Left lung (tissue), 10 donors: ENCODE data around the gene ARFGAP1. TPM values are rescaled to one million over a fixed set of nuclear protein-coding genes. Genes with fewer than 3 reads are reported as not detected.

Source experiments
- ATAC-seq: fragments of 200-7000 bp; cut with Tn5 transposase; one replicate; pipeline ENCODE4 v1.9.1; 2020; ENCODE audit warnings: moderate library complexity
- DNase-seq, 4 donors: peaks; one replicate each; pipeline ENCODE4 v3.0.0-alpha.2; 2013 to 2020
- H3K27ac ChIP-seq, 2 donors: fragments of 200-600 bp; sonication (generic) in 1 of 2; one replicate each; pipeline versions ENCODE4 v1.5.0 to v1.8.0; 2020 to 2021
- H3K27me3 ChIP-seq, 2 donors: fragments of 200-600 bp; sonication (generic) in 1 of 2; one replicate each; pipeline versions ENCODE4 v1.5.0 to v1.8.0; 2020 to 2021
- H3K36me3 ChIP-seq, 2 donors: fragments of 200-600 bp; sonication (generic) in 1 of 2; one replicate each; pipeline versions ENCODE4 v1.5.0 to v1.8.0; 2020 to 2021
- H3K4me1 ChIP-seq, 2 donors: fragments of 200-600 bp; one replicate each; pipeline ENCODE4 v1.8.0; 2021
- H3K4me3 ChIP-seq, 2 donors: fragments of 200-600 bp; sonication (generic) in 1 of 2; one replicate each; pipeline versions ENCODE4 v1.5.0 to v1.8.0; 2020 to 2021; ENCODE audit warnings: mild to moderate bottlenecking in 1 of 2
- H3K9me3 ChIP-seq, 2 donors: fragments of 200-600 bp; sonication (generic) in 1 of 2; one replicate each; pipeline versions ENCODE4 v1.5.0 to v1.8.0; 2020 to 2021
- CTCF ChIP-seq, 2 donors: fragments of 200-600 bp; sonication (generic) in 1 of 2; IDR thresholded peaks; one replicate each; pipeline versions ENCODE4 v1.5.0 to v1.8.0; 2021; ENCODE audit warnings: antibody characterized with exemption in 2 of 2
- intact Hi-C, 2 donors: fragments of 100-400 bp; cut with DNase I; formaldehyde crosslinking; loops; one replicate each; pipeline versions ENCODE4 v1.11.2 to v1.14.2; 2022
- polyA plus RNA-seq, 6 donors: library from polyadenylated mRNA; unstranded; fragments of 120-200 nt; gene quantifications; one replicate each; pipeline ENCODE4 v1.2.1, GENCODE V29; 2013; ENCODE audit not compliant: insufficient read length in 6 of 6
- total RNA-seq, 2 donors: library from RNA; stranded (reverse); fragmentation: NEBNext Ultra II Directional; extraction: Animal tissue kit (Norgen Biotek cat#: 25700); gene quantifications; one replicate each; pipeline ENCODE4 v1.2.1, GENCODE V29; 2021
- donor health status: DM: no; HTN: yes; CAD: no.
- donor health status: DM: no; HTN: no; CAD: no.

Gene ARFGAP1
- total and polyA plus RNA-seq, 8 donors = 53.1 to 87.5 (median 70.2) TPM

DNA sequence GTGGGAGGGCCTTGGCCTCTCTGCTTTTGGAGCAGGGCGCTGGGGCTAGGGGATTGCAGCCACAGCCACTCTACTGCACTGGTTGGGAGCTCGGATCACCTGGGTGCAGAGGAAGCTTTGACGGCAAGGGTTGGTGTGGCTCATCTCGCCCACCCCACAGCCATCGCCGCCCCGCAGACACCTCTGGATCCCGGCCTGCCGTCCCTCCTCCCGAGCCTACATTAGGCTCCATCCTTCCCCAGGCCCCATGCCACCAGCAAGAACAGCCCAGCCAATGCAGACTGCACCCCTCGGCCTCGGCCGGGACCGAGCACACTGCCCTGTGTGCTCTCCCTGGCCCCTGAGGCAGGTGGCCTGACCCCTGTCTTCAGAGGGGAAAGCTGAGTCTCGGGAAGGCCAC, 12.1 kb upstream of the ARFGAP1 start:
- ATAC-seq (no peak), DNase-seq (no peak)
- H3K36me3 ChIP-seq = no peaks in the 10 kb centered on the region
- no peak overlapping the region for H3K27ac ChIP-seq
- no peaks in the 10 kb centered on the region for H3K4me1 ChIP-seq
- peaks cover 12 to 94% of the 10 kb centered on the region in 2 donors for H3K27me3 ChIP-seq
- intact Hi-C loops = no loop called here
- no peak for TF ChIP-seq CTCF (IDR thresholded peaks at IDR 0.05)
- no peaks in the 10 kb centered on the region for H3K9me3 ChIP-seq
- H3K4me3 ChIP-seq = no peak overlapping the region

- H3K27me3 ChIP-seq = peaks cover 6 to 94% of the 10 kb centered on the region in 2 donors
- intact Hi-C loops = no loop called here
- H3K27ac ChIP-seq = no peak overlapping the region
- no peak overlapping the region for H3K4me3 ChIP-seq
- no peak for TF ChIP-seq CTCF (IDR thresholded peaks at IDR 0.05)
- DNase-seq (peak in 2 of 4 donors; percentile 72 to 90), ATAC-seq (no peak)
- H3K36me3 ChIP-seq = no peaks in the 10 kb centered on the region
- H3K4me1 ChIP-seq = no peaks in the 10 kb centered on the region
- H3K9me3 ChIP-seq = no peaks in the 10 kb centered on the region
Measured at GRCh38 chr20:63261060-63261794, 11.4 kb upstream of the ARFGAP1 start.

GRCh38 chr20:63261795-63262528, 10.7 kb upstream of the ARFGAP1 start:
- ATAC-seq = no peak
- H3K36me3 ChIP-seq = no peaks in the 10 kb centered on the region
- no peaks in the 10 kb centered on the region for H3K4me1 ChIP-seq
- no peak overlapping the region for H3K27ac ChIP-seq
- peaks cover 4 to 92% of the 10 kb centered on the region in 2 donors for H3K27me3 ChIP-seq
- intact Hi-C loops = no loop called here
- no peak for DNase-seq
- no peak for TF ChIP-seq CTCF (IDR thresholded peaks at IDR 0.05)
- H3K9me3 ChIP-seq = no peaks in the 10 kb centered on the region
- H3K4me3 ChIP-seq = no peak overlapping the region

DNA sequence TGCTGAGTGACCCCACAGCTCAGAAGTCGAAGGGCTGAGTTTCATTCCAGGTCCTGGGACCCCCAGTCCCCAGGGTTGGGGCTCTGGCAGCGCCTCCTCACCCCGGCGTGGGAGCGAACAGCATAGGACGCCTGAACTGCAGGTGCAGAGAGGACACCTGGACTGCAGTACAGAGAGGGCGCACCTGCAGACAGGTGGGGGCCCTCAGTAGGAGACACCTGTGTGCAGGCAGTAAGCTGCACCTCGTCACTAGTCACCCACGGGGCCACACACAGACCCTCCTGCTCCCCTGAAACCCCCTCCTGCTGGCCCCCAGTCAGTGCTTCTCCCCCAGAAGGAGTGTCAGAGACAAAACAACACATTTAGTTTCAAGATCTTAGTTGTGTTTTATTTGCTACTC, 9.8 kb upstream of the ARFGAP1 start:
- intact Hi-C loops = no loop called here

More for the DNA sequence above, 9.8 kb upstream of the ARFGAP1 start:
- no peaks in the 10 kb centered on the region for H3K4me1 ChIP-seq
- DNase-seq = no peak
- no peaks in the 10 kb centered on the region for H3K36me3 ChIP-seq
- H3K9me3 ChIP-seq = no peaks in the 10 kb centered on the region
- peaks cover 4 to 99% of the 10 kb centered on the region in 2 donors for H3K27me3 ChIP-seq
- no peak overlapping the region for H3K4me3 ChIP-seq
- H3K27ac ChIP-seq = no peak overlapping the region
- TF ChIP-seq CTCF (IDR thresholded peaks at IDR 0.05) = no peak
- no peak for ATAC-seq
